Pancreas (tissue), 10 donors: ENCODE results near the gene ELP4. TPM values are rescaled to one million over a fixed set of nuclear protein-coding genes. Genes with fewer than 3 reads are reported as not detected.

Source experiments
- ATAC-seq, 4 donors: fragments of 200-7000 bp; cut with Tn5 transposase; one replicate each; pipeline versions ENCODE4 v1.8.0 to v1.9.1; 2020; ENCODE audit warnings: mild to moderate bottlenecking in 4 of 4, moderate library complexity in 4 of 4
- DNase-seq, 6 donors: peaks; one replicate each; pipeline ENCODE4 v3.0.0-alpha.2; 2020
- FAIRE-seq: peaks from 2 replicates; lab custom pipeline; 2012; peaks lifted over from hg19 to GRCh38; lab: Jason Lieb, UNC
- H3K27ac ChIP-seq, 4 donors: fragments of 200-600 bp; sonication (generic); 1 replicate in 3 of 4; 2 replicates in 1 of 4; pipeline versions ENCODE4 v1.5.0 to v1.8.0; 2020
- H3K27me3 ChIP-seq, 4 donors: fragments of 200-600 bp; one replicate each; pipeline ENCODE4 v1.8.0; 2021
- H3K36me3 ChIP-seq, 3 donors: fragments of 200-600 bp; sonication (generic) in 1 of 3; one replicate each; pipeline versions ENCODE4 v1.5.0 to v1.8.0; 2020 to 2021
- H3K4me1 ChIP-seq, 3 donors: fragments of 200-600 bp; one replicate each; pipeline ENCODE4 v1.8.0; 2021
- H3K4me3 ChIP-seq, 4 donors: fragments of 200-600 bp; sonication (generic) in 2 of 4; one replicate each; pipeline versions ENCODE4 v1.5.0 to v1.8.0; 2020 to 2021
- H3K9me3 ChIP-seq, 4 donors: fragments of 200-600 bp; one replicate each; pipeline ENCODE4 v1.8.0; 2021
- CTCF ChIP-seq, 4 donors: fragments of 200-600 bp; sonication (generic) in 3 of 4; IDR thresholded peaks; one replicate each; pipeline versions ENCODE4 v1.5.0 to v1.8.0; 2021; ENCODE audit warnings: antibody characterized with exemption in 4 of 4
- WGBS, 2 donors: extraction: QIAGEN DNeasy Blood & Tissue Kit; methylation state at CpG; one replicate each; pipeline ENCODE4 v1.1.7; 2013; 5-methylcytosine and 5-hydroxymethylcytosine counted together
- intact Hi-C, 3 donors: fragments of 100-400 bp; cut with DNase I; formaldehyde crosslinking; loops; one replicate each; pipeline versions ENCODE4 v1.11.1 to v1.14.2; 2022
- polyA plus RNA-seq, 2 donors: library from polyadenylated mRNA; stranded (reverse); fragments of 200-250 nt; gene quantifications; one replicate each; pipeline ENCODE4 v1.2.3, GENCODE V29; 2013
- total RNA-seq, 6 donors: library from RNA; stranded (reverse); fragmentation: NEBNext Ultra II Directional in 4 of 6; extraction: Animal tissue kit (Norgen Biotek cat#: 25700) in 4 of 6; gene quantifications; one replicate each; pipeline versions ENCODE4 v1.2.1 to v1.2.4, GENCODE V29; 2021 to 2023
- donor health status: healthy with polysubstance abuse.
- donor health status: DM: no; HTN: no; CAD: no; lungs with moderate emphysema.
- donor health status: DM: no; HTN: no; CAD: no.
- donor health status: control.
- donor health status: control.
- donor health status: Bipolar disorder and iron deficiency.
- donor health status: DM: yes; HTN: yes; CAD: no.
- donor health status: DM: no; HTN: no; CAD: no.
- donor health status: DM: no; HTN: no; CAD: no.
- donor health status: DM: yes; HTN: yes; CAD: no.

The ELP4 gene
- total and polyA plus RNA-seq, 8 donors: 8.7 to 13.2 (median 9.9) TPM

GRCh38 chr11:31821235-31821764 lies 311.7 kb downstream of the ELP4 start:
- H3K36me3 ChIP-seq: no peaks in the 10 kb centered on the region
- no peak overlapping the region for H3K27ac ChIP-seq
- ATAC-seq (no peak), FAIRE-seq (no peak), DNase-seq (no peak)
- no peak for TF ChIP-seq CTCF (IDR thresholded peaks at IDR 0.05)
- H3K27me3 ChIP-seq: peaks cover 0 to 76% (median 18%) of the 10 kb centered on the region in 4 donors
- H3K4me3 ChIP-seq: no peak overlapping the region
- no peaks in the 10 kb centered on the region for H3K9me3 ChIP-seq
- intact Hi-C loops: no loop called here
- peaks cover 4 to 17% (median 10%) of the 10 kb centered on the region in 3 donors for H3K4me1 ChIP-seq
- 13 to 20% methylated on average over 5 of the region's 5 CpGs for WGBS, 2 donors

- intact Hi-C loops: no loop called here
- Histone ChIP-seq H3K4me1 (peaks cover 0 to 13% (median 7%) of the 10 kb centered on the region in 3 donors), H3K27ac (no peak overlapping the region), H3K36me3 (no peaks in the 10 kb centered on the region), H3K4me3 (no peak overlapping the region), H3K27me3 (peaks cover under 1 to 76% (median 18%) of the 10 kb centered on the region in 4 donors), H3K9me3 (no peaks in the 10 kb centered on the region)
- no peak for TF ChIP-seq CTCF (IDR thresholded peaks at IDR 0.05)
- FAIRE-seq (no peak), DNase-seq (no peak), ATAC-seq (no peak)
- WGBS, 2 donors: 26% methylated on average over 8 of the region's 8 CpGs
Measured at GRCh38 chr11:31821766-31822165, 312.2 kb downstream of the ELP4 start.

- FAIRE-seq (no peak), DNase-seq (no peak), ATAC-seq (no peak)
- H3K4me3 ChIP-seq: no peak overlapping the region
- intact Hi-C loops: no loop called here
- H3K4me1 ChIP-seq: peaks cover 0 to 7% (median 2%) of the 10 kb centered on the region in 3 donors
- H3K27me3 ChIP-seq: peaks cover 4 to 75% (median 18%) of the 10 kb centered on the region in 4 donors
- no peaks in the 10 kb centered on the region for H3K36me3 ChIP-seq
- TF ChIP-seq CTCF (IDR thresholded peaks at IDR 0.05): no peak
- no peak overlapping the region for H3K27ac ChIP-seq
- no peaks in the 10 kb centered on the region for H3K9me3 ChIP-seq
- 55 to 56% methylated on average over 17 of the region's 17 CpGs for WGBS, 2 donors
Measured at GRCh38 chr11:31822175-31822926, 312.8 kb downstream of the ELP4 start.

- no peaks in the 10 kb centered on the region for H3K36me3 ChIP-seq
- H3K4me3 ChIP-seq: no peak overlapping the region
- intact Hi-C loops: no loop called here
- TF ChIP-seq CTCF (IDR thresholded peaks at IDR 0.05): no peak
- ATAC-seq: no peak
- WGBS, 2 donors: 58 to 68% methylated on average over 14 of the region's 14 CpGs
- no peaks in the 10 kb centered on the region for H3K9me3 ChIP-seq
- peaks cover 4 to 75% (median 18%) of the 10 kb centered on the region in 4 donors for H3K27me3 ChIP-seq
- DNase-seq: no peak
- H3K27ac ChIP-seq: no peak overlapping the region
- no peaks in the 10 kb centered on the region for H3K4me1 ChIP-seq
- no peak for FAIRE-seq
Measured at GRCh38 chr11:31822927-31823643, 313.5 kb downstream of the ELP4 start.
